Measurements from ENCODE around the gene IGSF8.

GRCh38 chr1:160123726-160124125 is 25.3 kb upstream of the IGSF8 start:
- no peak for TF ChIP-seq TAF1 (IDR thresholded peaks at IDR 0.05; ENCODE audit: borderline replicate concordance, low read depth, low read length)
- no peak for TF ChIP-seq POLR2AphosphoS5 (IDR thresholded peaks at IDR 0.05; ENCODE audit: low read depth, low read length)
- no peak for TF ChIP-seq POLR2A (IDR thresholded peaks at IDR 0.05; ENCODE audit: low read depth, low read length)

All from GM12892 (cell line).